Left ventricle myocardium superior (tissue), 1 donor: ENCODE data around the gene CDC20B. TPM values are rescaled to one million over a fixed set of nuclear protein-coding genes. Genes with fewer than 3 reads are reported as not detected.

Source experiments
- ATAC-seq: fragments of 200-7000 bp; cut with Tn5 transposase; one replicate; pipeline ENCODE4 v1.9.1; 2020; ENCODE audit warnings: mild to moderate bottlenecking, moderate library complexity
- DNase-seq: peaks from one replicate; pipeline ENCODE4 v3.0.0-alpha.2; 2020
- intact Hi-C: fragments of 100-400 bp; cut with micrococcal nuclease; formaldehyde crosslinking; loops from one replicate; pipeline ENCODE4 v1.11.0; 2022
- long read RNA-seq: library from polyadenylated mRNA; unstranded; transcript quantifications from one replicate; pipeline ENCODE4 v2.0.0, GENCODE V29; 2021
- total RNA-seq: library from RNA; stranded (reverse); fragmentation: NEBNext Ultra II Directional; extraction: Animal tissue kit (Norgen Biotek cat#: 25700); gene quantifications from one replicate; pipeline ENCODE4 v1.2.1, GENCODE V29; 2021
- donor health status: DM: no; HTN: yes; CAD: no; lungs with severe emphysema.

CDC20B gene
- not detected for total RNA-seq
- long read RNA-seq = 0 reads

GRCh38 chr5:55172937-55173686, at the start of gene CDC20B:
Gene CDC20B, minus strand, starts transcription at chr5:55173177. Its CDS starts 177 bp downstream, at chr5:55173000.
- intact Hi-C loops = loop anchor here (10.0 kb wide), 1 partner anchor 52 kb away; the partner anchor contains the start of gene MCIDAS
- DNase-seq (peak; percentile 87), ATAC-seq (peak; percentile 98)

- intact Hi-C loops = loop anchor here (10.0 kb wide), 1 partner anchor 48 kb away; the partner anchor contains the start of gene CDC20B
- ATAC-seq = no peak
Measured at GRCh38 chr5:55222092-55222984, 49.4 kb upstream of the CDC20B start.

GRCh38 chr5:55220433-55221185, 47.6 kb upstream of the CDC20B start:
- no peak for DNase-seq
- intact Hi-C loops = loop anchor here (10.0 kb wide), 1 partner anchor 46 kb away; the partner anchor contains the start of gene CDC20B
- ATAC-seq = no peak

More at GRCh38 chr5:55222092-55222984, 49.4 kb upstream of the CDC20B start:
- DNase-seq = no peak

DNA sequence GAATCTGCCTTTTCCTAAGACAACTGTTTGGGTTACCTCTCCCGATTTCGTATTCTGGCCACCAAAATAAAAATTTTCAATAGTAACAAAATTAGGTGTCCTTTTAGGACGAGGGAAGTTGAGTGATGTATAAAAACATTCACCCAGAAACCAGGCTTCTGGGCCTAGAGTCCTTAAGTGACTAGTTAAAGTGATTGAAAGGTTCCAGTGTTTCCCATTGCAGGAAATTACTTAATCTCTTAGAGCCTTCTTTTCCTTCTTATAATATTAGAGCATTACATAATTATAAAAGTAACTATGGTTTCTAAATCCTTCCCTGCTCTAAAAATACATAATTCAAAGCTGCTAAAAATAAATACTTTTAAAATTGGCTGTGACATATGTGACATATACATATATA, 46.8 kb upstream of the CDC20B start:
- DNase-seq (no peak), ATAC-seq (no peak)
- intact Hi-C loops = loop anchor here (10.0 kb wide), 1 partner anchor 45 kb away; the partner anchor contains the start of gene CDC20B

DNA sequence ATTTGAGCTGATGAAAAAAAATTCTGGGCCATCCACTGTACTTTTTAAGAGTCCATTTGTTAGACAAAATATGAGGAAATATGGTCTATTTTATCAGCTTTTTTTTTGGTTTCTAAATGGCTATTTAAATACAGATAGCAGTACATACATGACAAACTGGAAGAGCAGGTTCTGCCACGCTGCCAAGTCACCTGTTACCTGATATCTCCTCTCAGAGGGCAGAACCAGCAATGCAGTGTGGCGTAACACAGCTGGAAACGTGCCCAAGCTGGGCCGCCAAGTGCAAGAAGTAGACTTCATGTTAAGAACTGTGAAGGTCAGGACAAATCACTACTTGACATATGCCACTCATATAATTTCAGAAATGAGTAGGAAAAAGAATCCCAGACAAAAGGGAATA, 46.0 kb upstream of the CDC20B start:
- intact Hi-C loops = no loop called here
- ATAC-seq = no peak
- no peak for DNase-seq

DNA sequence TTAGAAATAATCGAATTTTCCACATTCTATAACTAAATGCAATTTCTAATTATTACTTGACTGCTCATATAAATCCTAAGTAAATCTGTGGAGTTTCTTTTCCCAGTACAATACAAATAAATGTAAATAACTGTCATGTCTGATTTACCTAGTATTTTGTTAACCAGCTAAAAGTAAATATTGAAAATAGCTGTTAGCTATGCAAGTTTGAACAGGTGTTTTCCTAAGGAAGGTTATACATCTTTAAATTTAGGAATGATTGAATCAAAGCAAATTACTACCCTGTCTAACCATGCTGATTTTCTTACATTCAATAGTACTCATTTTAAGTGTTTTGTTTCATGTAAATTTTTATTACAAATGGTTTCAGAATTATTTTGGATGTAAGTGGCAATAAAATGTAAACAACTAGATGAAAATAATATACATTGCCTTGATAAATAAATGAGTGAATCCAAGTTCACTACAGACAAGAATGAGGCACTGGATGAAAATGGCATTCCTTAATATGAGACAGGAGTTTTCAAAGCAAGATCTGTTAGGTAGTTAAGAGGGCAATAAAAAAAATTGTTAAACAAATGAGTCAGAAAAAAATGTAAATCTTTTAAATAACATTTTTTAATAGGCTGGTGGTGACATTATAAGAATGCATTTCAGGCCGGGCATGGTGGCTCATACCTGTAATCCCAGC, 38.4 kb upstream of the CDC20B start:
- no peak for DNase-seq
- intact Hi-C loops = no loop called here
- no peak for ATAC-seq

- DNase-seq = no peak
- intact Hi-C loops = no loop called here
- no peak for ATAC-seq
Measured at GRCh38 chr5:55205001-55205400, 32.0 kb upstream of the CDC20B start.

GRCh38 chr5:55191165-55191564, 18.2 kb upstream of the CDC20B start:
- intact Hi-C loops = no loop called here
- no peak for DNase-seq
- no peak for ATAC-seq

DNA sequence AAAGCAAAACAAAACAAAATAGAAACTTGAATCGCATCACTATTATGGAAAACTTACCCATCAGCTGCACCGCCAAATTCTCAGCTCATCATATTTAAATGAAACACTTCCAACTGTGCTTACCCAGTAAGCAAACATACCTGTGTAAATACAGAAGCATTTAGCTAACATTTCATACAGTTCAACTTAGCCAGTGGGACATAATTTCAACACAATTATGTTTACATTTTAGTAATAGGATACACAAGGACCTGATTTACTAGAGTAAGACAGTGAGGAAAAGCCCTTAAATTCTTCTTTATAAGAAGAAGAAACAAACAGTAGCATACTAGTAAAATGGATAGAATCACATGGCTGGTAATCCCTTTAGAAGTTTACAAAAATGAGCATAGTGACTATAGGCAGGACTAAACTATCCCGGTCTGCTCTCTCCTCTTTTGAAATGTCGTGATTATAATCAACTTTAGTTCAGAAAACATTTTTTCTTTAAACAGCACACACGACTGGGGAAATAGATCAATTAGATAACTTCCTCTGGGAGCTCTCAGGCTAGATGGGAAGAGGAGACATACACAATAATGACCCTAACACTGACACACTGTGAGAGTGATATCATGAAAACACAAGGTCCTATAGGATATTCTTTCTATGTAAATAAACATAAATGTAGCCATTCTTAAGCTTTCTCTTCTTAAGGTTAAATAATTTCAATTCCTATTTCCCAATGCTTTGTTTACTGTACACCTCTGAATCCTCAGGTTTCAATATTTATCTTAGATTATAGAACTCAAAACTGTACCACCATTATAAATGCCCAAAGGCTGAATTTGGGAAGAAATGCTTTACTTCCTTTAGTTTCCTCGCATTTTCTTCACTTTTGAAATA, 15.9 kb upstream of the CDC20B start:
- intact Hi-C loops = no loop called here
- DNase-seq (no peak), ATAC-seq (no peak)

GRCh38 chr5:55187370-55187769, 14.4 kb upstream of the CDC20B start:
- intact Hi-C loops = no loop called here

GRCh38 chr5:55180016-55180415, 7.0 kb upstream of the CDC20B start:
- ATAC-seq (no peak), DNase-seq (no peak)
- intact Hi-C loops = no loop called here

More at GRCh38 chr5:55187370-55187769, 14.4 kb upstream of the CDC20B start:
- ATAC-seq (no peak), DNase-seq (no peak)

DNA sequence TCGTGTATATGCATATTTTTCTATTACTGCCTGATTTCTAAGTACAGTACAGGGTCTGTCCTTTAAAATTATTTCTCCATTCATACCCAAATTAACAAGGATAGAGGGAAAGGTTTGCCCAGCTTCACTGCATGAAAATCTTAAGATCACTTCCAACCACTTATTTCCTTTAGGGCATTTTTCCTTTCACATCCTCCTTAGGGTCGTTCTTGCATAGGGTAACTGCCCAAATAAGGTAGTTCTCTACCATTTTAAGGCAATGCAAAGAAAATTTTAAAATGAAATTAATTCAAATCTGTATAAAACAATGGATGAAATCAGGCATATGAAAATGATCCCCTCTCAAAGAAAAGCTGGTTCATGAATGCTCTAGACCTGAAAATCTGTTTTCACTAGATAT, 4.1 kb upstream of the CDC20B start:
- DNase-seq (no peak), ATAC-seq (no peak)
- intact Hi-C loops = loop anchor here (10.0 kb wide), 1 partner anchor 48 kb away; the partner anchor contains the start of gene MCIDAS

- DNase-seq (peak; percentile 48), ATAC-seq (peak; percentile 77)
- intact Hi-C loops = loop anchor here (10.0 kb wide), 1 partner anchor 49 kb away; the partner anchor contains the start of gene MCIDAS
Measured at GRCh38 chr5:55176176-55176818, 3.3 kb upstream of the CDC20B start.

GRCh38 chr5:55175781-55176175, 2.8 kb upstream of the CDC20B start:
- intact Hi-C loops = loop anchor here (10.0 kb wide), 1 partner anchor 49 kb away; the partner anchor contains the start of gene MCIDAS
- no peak for DNase-seq
- no peak for ATAC-seq

- intact Hi-C loops = loop anchor here (10.0 kb wide), 1 partner anchor 51 kb away; the partner anchor contains the start of gene MCIDAS
- DNase-seq (no peak), ATAC-seq (no peak)
Measured at GRCh38 chr5:55173687-55174230, 782 bp upstream of the CDC20B start.

GRCh38 chr5:55172051-55172899, 702 bp downstream of the CDC20B start:
- intact Hi-C loops = loop anchor here (10.0 kb wide), 1 partner anchor 53 kb away; the partner anchor contains the start of gene MCIDAS
- ATAC-seq = peak; percentile 84
- no peak for DNase-seq
